Loucy (cell line): ENCODE data around the gene NECTIN1.

Source experiments
- H2AFZ ChIP-seq: fragments of 200-600 bp; sonication (generic); 2 replicates; pipeline ENCODE4 v1.6.0; 2016; ENCODE audit warnings: antibody characterized with exemption, mild to moderate bottlenecking, low read length, moderate library complexity
- H3F3A ChIP-seq: fragments of 200-600 bp; 2 replicates; pipeline ENCODE4 v1.6.0; 2016; ENCODE audit warnings: antibody characterized with exemption, low read depth, mild to moderate bottlenecking
- H3K27me3 ChIP-seq: fragments of 200-600 bp; sonication (generic); 2 replicates; pipeline ENCODE4 v1.6.1; 2014; ENCODE audit warnings: low read length, mild to moderate bottlenecking; ENCODE audit not compliant: insufficient read depth, poor library complexity, severe bottlenecking
- H3K36me3 ChIP-seq: fragments of 200-600 bp; sonication (generic); 2 replicates; pipeline ENCODE4 v1.6.1; 2016; ENCODE audit warnings: low read length; ENCODE audit not compliant: insufficient read depth
- H3K4me1 ChIP-seq: fragments of 200-600 bp; sonication (generic); 2 replicates; pipeline ENCODE4 v1.5.1; 2014; ENCODE audit warnings: low read length, mild to moderate bottlenecking; ENCODE audit not compliant: insufficient read depth, poor library complexity, severe bottlenecking
- H3K4me2 ChIP-seq: fragments of 200-600 bp; sonication (generic); 2 replicates; pipeline ENCODE4 v1.6.0; 2014; ENCODE audit warnings: antibody characterized with exemption, low read length, low read depth, mild to moderate bottlenecking; ENCODE audit not compliant: poor library complexity, severe bottlenecking
- H3K4me3 ChIP-seq: fragments of 200-600 bp; sonication (generic); 2 replicates; pipeline ENCODE4 v1.5.1; 2014; ENCODE audit warnings: low read length, mild to moderate bottlenecking, mixed read lengths; ENCODE audit not compliant: poor library complexity, severe bottlenecking
- H3K79me2 ChIP-seq: fragments of 200-600 bp; sonication (generic); 2 replicates; pipeline ENCODE4 v1.6.1; 2014; ENCODE audit warnings: low read length; ENCODE audit not compliant: insufficient read depth
- H3K9ac ChIP-seq: fragments of 200-600 bp; sonication (generic); 2 replicates; pipeline ENCODE4 v1.6.0; 2014; ENCODE audit warnings: mild to moderate bottlenecking, low read depth, low read length, moderate library complexity; ENCODE audit not compliant: poor library complexity, severe bottlenecking
- H3K9me2 ChIP-seq: fragments of 200-600 bp; sonication (generic); replicated peaks from 2 replicates; pipeline ENCODE4 v1.6.1; 2016; ENCODE audit warnings: low read depth, low read length, mixed read lengths
- H3K9me3 ChIP-seq: fragments of 200-600 bp; sonication (generic); 2 replicates; pipeline ENCODE4 v1.6.1; 2014; ENCODE audit warnings: mild to moderate bottlenecking, antibody characterized with exemption, low read length, low read depth; ENCODE audit not compliant: insufficient read depth
- H4K20me1 ChIP-seq: fragments of 200-600 bp; sonication (generic); 2 replicates; pipeline ENCODE4 v1.6.0; 2014; ENCODE audit warnings: antibody characterized with exemption, low read length, mild to moderate bottlenecking; ENCODE audit not compliant: insufficient read depth, poor library complexity, severe bottlenecking
- EZH2phosphoT487 ChIP-seq: fragments of 200-600 bp; IDR thresholded peaks from 2 replicates; pipeline ENCODE4 v1.6.1; 2018; ENCODE audit warnings: antibody characterized with exemption, mild to moderate bottlenecking, moderate library complexity, borderline replicate concordance
- TF ChIP-seq, protein P1 (sequence below): fragments of 200-600 bp; sonication (generic); conservative IDR thresholded peaks from 2 replicates; pipeline ENCODE4 v1.5.1; 2014; ENCODE audit warnings: mild to moderate bottlenecking, antibody characterized with exemption, low read length

Gene NECTIN1

DNA sequence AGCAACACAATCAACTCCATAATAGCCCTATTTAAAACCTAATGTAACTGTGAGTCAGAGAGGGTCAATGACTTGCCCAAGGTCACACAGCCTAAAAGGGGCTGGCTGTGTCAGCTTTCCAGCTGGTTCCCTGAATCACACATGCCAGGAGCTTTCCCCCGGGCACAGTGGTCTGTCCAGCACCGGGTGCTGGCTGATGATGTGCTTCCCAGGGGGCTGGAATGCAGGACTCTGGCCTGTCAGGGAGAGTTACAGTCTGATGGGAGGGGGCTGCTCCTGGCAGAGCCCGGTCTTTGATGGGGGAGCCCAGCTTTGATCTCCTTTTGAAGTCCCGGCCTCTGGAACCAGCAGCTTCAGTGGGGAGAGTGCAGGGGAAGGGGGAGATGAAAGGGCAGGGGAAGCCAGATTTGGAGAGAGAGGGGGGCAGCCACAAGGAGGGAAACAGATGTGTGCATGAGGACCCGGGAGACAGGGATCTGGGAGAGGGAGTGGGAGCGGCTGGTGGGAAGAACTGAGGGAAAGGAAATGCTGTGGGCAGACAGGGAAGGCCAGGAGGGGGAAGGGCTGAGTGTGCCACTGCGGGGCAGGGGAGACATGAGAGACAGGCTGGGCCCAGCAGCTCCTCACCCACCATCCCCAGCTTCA lies 102.7 kb downstream of the NECTIN1 start:
- Histone ChIP-seq H2AFZ (no peak overlapping the region), H3K27me3 (no peaks in the 10 kb centered on the region), H3K4me2 (no peak overlapping the region), H3K4me1 (peaks cover 3% of the 10 kb centered on the region), H3K79me2 (no peaks in the 10 kb centered on the region), H3F3A (no peaks in the 10 kb centered on the region), H4K20me1 (no peaks in the 10 kb centered on the region), H3K9ac (no peak overlapping the region), H3K36me3 (no peaks in the 10 kb centered on the region), H3K9me2 (no peaks in the 10 kb centered on the region), H3K9me3 (no peaks in the 10 kb centered on the region), H3K4me3 (no peak overlapping the region)
- TF ChIP-seq, protein P1, sequence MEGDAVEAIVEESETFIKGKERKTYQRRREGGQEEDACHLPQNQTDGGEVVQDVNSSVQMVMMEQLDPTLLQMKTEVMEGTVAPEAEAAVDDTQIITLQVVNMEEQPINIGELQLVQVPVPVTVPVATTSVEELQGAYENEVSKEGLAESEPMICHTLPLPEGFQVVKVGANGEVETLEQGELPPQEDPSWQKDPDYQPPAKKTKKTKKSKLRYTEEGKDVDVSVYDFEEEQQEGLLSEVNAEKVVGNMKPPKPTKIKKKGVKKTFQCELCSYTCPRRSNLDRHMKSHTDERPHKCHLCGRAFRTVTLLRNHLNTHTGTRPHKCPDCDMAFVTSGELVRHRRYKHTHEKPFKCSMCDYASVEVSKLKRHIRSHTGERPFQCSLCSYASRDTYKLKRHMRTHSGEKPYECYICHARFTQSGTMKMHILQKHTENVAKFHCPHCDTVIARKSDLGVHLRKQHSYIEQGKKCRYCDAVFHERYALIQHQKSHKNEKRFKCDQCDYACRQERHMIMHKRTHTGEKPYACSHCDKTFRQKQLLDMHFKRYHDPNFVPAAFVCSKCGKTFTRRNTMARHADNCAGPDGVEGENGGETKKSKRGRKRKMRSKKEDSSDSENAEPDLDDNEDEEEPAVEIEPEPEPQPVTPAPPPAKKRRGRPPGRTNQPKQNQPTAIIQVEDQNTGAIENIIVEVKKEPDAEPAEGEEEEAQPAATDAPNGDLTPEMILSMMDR, result no peak
- no peak for TF ChIP-seq EZH2phosphoT487

DNA sequence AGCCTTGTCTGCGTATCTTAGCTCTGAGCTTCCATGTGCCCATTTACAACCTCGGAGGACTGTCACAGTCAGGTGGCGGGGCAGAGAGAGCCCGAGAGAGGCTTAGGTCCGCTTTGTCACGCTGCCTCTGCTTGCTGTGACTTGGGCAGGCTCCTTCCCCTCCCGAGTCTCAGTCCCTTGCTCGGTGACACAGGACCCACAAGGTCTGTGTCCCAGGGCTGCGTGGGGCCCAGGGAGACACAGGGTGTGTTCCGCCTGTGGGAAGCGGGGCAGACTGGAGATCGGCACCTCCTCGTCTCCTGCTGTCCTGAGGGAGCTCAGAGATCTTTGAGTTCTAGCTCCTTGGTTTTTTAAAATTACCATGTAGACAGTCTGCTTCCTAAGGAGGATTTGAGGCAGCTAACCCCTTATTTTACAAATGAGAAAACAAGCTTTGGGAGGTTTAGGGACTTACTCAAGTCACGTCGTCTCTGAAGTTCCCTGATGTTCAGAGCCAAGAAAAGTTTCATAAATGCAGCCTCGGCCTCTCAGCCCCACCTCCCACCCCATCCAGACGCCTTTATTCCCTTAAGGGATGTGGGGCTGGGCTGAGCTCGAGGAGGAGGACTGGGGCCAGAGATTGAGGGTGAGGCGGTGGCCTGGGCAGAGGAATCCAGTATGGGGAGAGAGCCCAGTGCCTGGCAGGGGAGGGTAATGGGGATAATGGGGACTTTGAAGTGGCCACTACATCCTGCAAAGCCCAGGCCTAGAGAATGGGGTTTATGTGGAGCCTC lies 103.6 kb downstream of the NECTIN1 start:
- Histone ChIP-seq H3K9ac (no peak overlapping the region), H3K79me2 (no peaks in the 10 kb centered on the region), H3K4me2 (no peak overlapping the region), H3K4me1 (peaks cover 3% of the 10 kb centered on the region), H3K36me3 (no peaks in the 10 kb centered on the region), H4K20me1 (no peaks in the 10 kb centered on the region), H3K9me3 (no peaks in the 10 kb centered on the region), H3K9me2 (no peaks in the 10 kb centered on the region), H3K4me3 (no peak overlapping the region), H2AFZ (no peak overlapping the region), H3F3A (no peaks in the 10 kb centered on the region), H3K27me3 (no peaks in the 10 kb centered on the region)
- no peak for TF ChIP-seq EZH2phosphoT487
- TF ChIP-seq, protein P1, result no peak

DNA sequence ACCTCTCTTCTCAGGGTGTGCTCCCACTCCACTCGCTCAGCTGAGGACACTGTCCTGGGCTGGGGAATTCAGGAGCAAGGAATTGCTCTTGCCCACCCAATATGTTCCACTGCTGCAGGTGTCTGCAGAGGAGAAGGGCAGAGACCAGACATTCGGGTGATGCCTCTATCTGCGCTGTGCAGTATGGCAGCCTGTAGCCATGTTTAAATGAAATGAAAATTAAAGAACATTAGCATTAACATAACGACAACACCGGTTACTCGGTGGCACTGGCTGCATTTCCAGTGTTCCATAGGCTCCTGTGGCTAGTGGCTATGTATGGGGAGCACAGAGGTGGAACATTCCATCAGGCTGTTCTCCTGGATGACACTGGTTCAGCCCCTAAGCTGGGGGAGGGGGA lies 104.4 kb downstream of the NECTIN1 start:
- H3K9ac ChIP-seq, result no peak overlapping the region
- no peaks in the 10 kb centered on the region for H3F3A ChIP-seq
- H3K36me3 ChIP-seq, result no peaks in the 10 kb centered on the region
- no peak overlapping the region for H3K4me2 ChIP-seq
- H4K20me1 ChIP-seq, result no peaks in the 10 kb centered on the region
- H3K79me2 ChIP-seq, result no peaks in the 10 kb centered on the region
- H3K4me1 ChIP-seq, result peaks cover 7% of the 10 kb centered on the region
- no peak overlapping the region for H3K4me3 ChIP-seq
- no peak for TF ChIP-seq EZH2phosphoT487
- TF ChIP-seq, protein P1, result no peak
- H3K27me3 ChIP-seq, result no peaks in the 10 kb centered on the region
- H3K9me3 ChIP-seq, result no peaks in the 10 kb centered on the region
- H2AFZ ChIP-seq, result no peak overlapping the region
- H3K9me2 ChIP-seq, result no peaks in the 10 kb centered on the region
